K562 (cell line): ENCODE results near the gene POLDIP3. TPM values are rescaled to one million over a fixed set of nuclear protein-coding genes. Genes with fewer than 3 reads are reported as not detected.
"Not testable (repeated sequence)": the region's sequence is repeated elsewhere in the genome, so short reads cannot be mapped to it uniquely, and the experiment has no call there.

Source experiments
- ATAC-seq: fragments of 200-7000 bp; cut with Tn5 transposase; 3 replicates; pipeline ENCODE4 v1.9.1; 2020; ENCODE audit warnings: moderate library complexity
- BruUV-seq: library from RNA; stranded (reverse); fragments of 400-500 nt; replicated peaks from 2 replicates; lab custom pipeline; 2021; lab: Mats Ljungman, UMichigan
- CTCF ChIA-PET: fragments of 300-600 bp; formaldehyde crosslinking; extraction: SDS; loops from one replicate; lab custom pipeline; 2021; ENCODE audit warnings: low intra/inter-chr PET ratio; lab: Yijun Ruan, JAX
- POLR2A ChIA-PET: fragments of 300-600, 350-650 bp; sonication (Branson Sonifier 250); formaldehyde crosslinking; extraction: SDS; loops from one replicate; lab custom pipeline; 2021; ENCODE audit warnings: antibody characterized with exemption, inconsistent platforms; lab: Yijun Ruan, JAX
- DNase-seq, 4 experiments: peaks; one replicate each; pipeline versions ENCODE4 v3.0.0 to v3.0.0-alpha.2; 2011 to 2018; ENCODE audit warnings: low spot score in 3 of 4, mixed read lengths in 3 of 4; ENCODE audit errors: extremely low read depth in 1 of 4
- FAIRE-seq: peaks from 2 replicates; lab custom pipeline; 2011; peaks lifted over from hg19 to GRCh38; lab: Jason Lieb, UNC
- H2AFZ ChIP-seq: 2 replicates; pipeline ENCODE4 v1.6.0; 2011; ENCODE audit warnings: low read depth, low read length, control low read depth, inconsistent platforms
- H3K27ac ChIP-seq: fragments of 200-600 bp; 3 replicates; pipeline ENCODE4 v1.8.0; 2011; ENCODE audit warnings: low read depth, mild to moderate bottlenecking, control low read depth, inconsistent platforms, low read length, moderate library complexity, mixed read lengths; ENCODE audit errors: extremely low read depth
- H3K27me3 ChIP-seq, 2 experiments: fragments of 300-600 bp in 1 of 2; 2 replicates in 1 of 2; 3 replicates in 1 of 2; pipeline versions ENCODE4 v1.6.0 to v1.8.0; 2011; ENCODE audit warnings: inconsistent platforms in 2 of 2, low read length in 2 of 2, mild to moderate bottlenecking in 1 of 2, mixed read lengths in 1 of 2, moderate library complexity in 1 of 2; ENCODE audit not compliant: control insufficient read depth in 2 of 2, insufficient read depth in 2 of 2
- H3K36me3 ChIP-seq: fragments of 300-600 bp; 3 replicates; pipeline ENCODE4 v1.8.0; 2011; ENCODE audit warnings: mild to moderate bottlenecking, low read length, inconsistent platforms; ENCODE audit not compliant: control insufficient read depth, insufficient read depth
- H3K4me1 ChIP-seq, 2 experiments: fragments of 200-600 bp in 1 of 2; replicated peaks in 1 of 2; 2 replicates in 1 of 2; 3 replicates in 1 of 2; pipeline versions ENCODE4 v1.5.1 to v1.8.0; 2011; ENCODE audit warnings: inconsistent platforms in 2 of 2, low read length in 2 of 2, mild to moderate bottlenecking in 1 of 2, mixed read lengths in 1 of 2, moderate library complexity in 1 of 2; ENCODE audit not compliant: control insufficient read depth in 2 of 2, insufficient read depth in 2 of 2
- H3K4me2 ChIP-seq: 2 replicates; pipeline ENCODE4 v1.6.1; 2011; ENCODE audit warnings: low read length, control low read depth, inconsistent platforms, mixed read lengths; ENCODE audit not compliant: insufficient read depth
- H3K4me3 ChIP-seq: fragments of 200-600 bp; sonication (generic), shearing (Covaris generic); 2 replicates; pipeline ENCODE4 v1.5.1; 2016; ENCODE audit warnings: control low read depth, inconsistent platforms
- H3K79me2 ChIP-seq: fragments of 200-600 bp; 3 replicates; pipeline ENCODE4 v1.8.0; 2011; ENCODE audit warnings: low read length, inconsistent platforms; ENCODE audit not compliant: control insufficient read depth, insufficient read depth
- H3K9ac ChIP-seq, 2 experiments: 2 replicates each; pipeline versions ENCODE4 v1.6.0 to v1.6.1; 2011; ENCODE audit warnings: low read depth in 2 of 2, low read length in 2 of 2, control low read depth in 1 of 2, inconsistent platforms in 1 of 2, mild to moderate bottlenecking in 1 of 2, mixed read lengths in 1 of 2; ENCODE audit not compliant: insufficient read depth in 1 of 2
- H3K9me1 ChIP-seq: one replicate; pipeline ENCODE4 v1.6.0; 2011; ENCODE audit warnings: inconsistent platforms, mild to moderate bottlenecking, low read length, moderate library complexity; ENCODE audit not compliant: control insufficient read depth, insufficient read depth
- H3K9me3 ChIP-seq: replicated peaks from 2 replicates; pipeline ENCODE4 v1.5.1; 2011; ENCODE audit warnings: low read depth, low read length, inconsistent platforms; ENCODE audit not compliant: control insufficient read depth, insufficient read depth
- H4K20me1 ChIP-seq: replicated peaks from 2 replicates; pipeline ENCODE4 v1.6.1; 2011; ENCODE audit warnings: low read length, inconsistent platforms, mixed read lengths; ENCODE audit not compliant: control insufficient read depth, insufficient read depth
- CBX8 ChIP-seq: fragments of 200-600 bp; sonication (generic); IDR thresholded peaks from 2 replicates; pipeline ENCODE4 v1.6.1; 2012; ENCODE audit warnings: borderline replicate concordance, mixed run types, low read depth, mild to moderate bottlenecking, moderate library complexity, mixed read lengths, low read length, control low read depth, inconsistent platforms; ENCODE audit not compliant: poor library complexity, severe bottlenecking; ENCODE audit errors: extremely low read depth
- CREM ChIP-seq: IDR thresholded peaks from 2 replicates; pipeline ENCODE4 v1.6.1; 2014; ENCODE audit warnings: antibody characterized with exemption, low read depth
- DMBX1 ChIP-seq: fragments of 250-450 bp; sonication (Bioruptor Pico); IDR thresholded peaks from 2 replicates; pipeline ENCODE4 v1.8.0; 2022; ENCODE audit warnings: inconsistent platforms, mild to moderate bottlenecking, moderate library complexity, borderline replicate concordance
- KDM1A ChIP-seq, 2 experiments: fragments of 450-650 bp; IDR thresholded peaks; 2 replicates each; pipeline ENCODE4 v1.6.1; 2016; ENCODE audit warnings: mild to moderate bottlenecking in 2 of 2
- MEIS2 ChIP-seq: fragments of 450-650 bp; IDR thresholded peaks from 2 replicates; pipeline ENCODE4 v1.6.1; 2014; ENCODE audit warnings: mild to moderate bottlenecking; ENCODE audit not compliant: partially characterized antibody
- NFIC ChIP-seq: fragments of 450-650 bp; IDR thresholded peaks from 2 replicates; pipeline ENCODE4 v1.6.1; 2017; ENCODE audit warnings: mild to moderate bottlenecking, inconsistent platforms
- NRF1 ChIP-seq, 2 experiments: fragments of 450-650 bp; IDR thresholded peaks in 1 of 2; conservative IDR thresholded peaks in 1 of 2; 2 replicates each; pipeline ENCODE4 v1.6.1; 2014; ENCODE audit warnings: mild to moderate bottlenecking in 2 of 2
- TFAP4 ChIP-seq: sonication (generic); formaldehyde crosslinking; IDR thresholded peaks from 2 replicates; pipeline ENCODE4 v1.8.0; 2022; ENCODE audit warnings: missing genetic modification reagents, mild to moderate bottlenecking, moderate library complexity, borderline replicate concordance
- YY1 ChIP-seq, 3 experiments: IDR thresholded peaks; 2 replicates each; pipeline ENCODE4 v1.6.1; 2011; ENCODE audit warnings: low read length in 2 of 3, mild to moderate bottlenecking in 2 of 3, moderate library complexity in 2 of 3, borderline replicate concordance in 1 of 3, control low read depth in 1 of 3, low read depth in 1 of 3; ENCODE audit not compliant: insufficient read depth in 3 of 3, insufficient replicate concordance in 2 of 3, control insufficient read depth in 1 of 3, insufficient read length in 1 of 3; ENCODE audit errors: extremely low read depth in 1 of 3
- ZFX ChIP-seq: sonication (generic); formaldehyde crosslinking; IDR thresholded peaks from 2 replicates; pipeline ENCODE4 v1.8.0; 2022; ENCODE audit warnings: mild to moderate bottlenecking, missing genetic modification reagents, moderate library complexity
- ZNF263 ChIP-seq: sonication (generic); formaldehyde crosslinking; IDR thresholded peaks from 2 replicates; pipeline ENCODE4 v1.8.0; 2022; ENCODE audit warnings: mild to moderate bottlenecking, missing genetic modification reagents, borderline replicate concordance
- WGBS: fragments of 100-300 bp; shearing (Covaris generic); methylation state at CpG from one replicate; pipeline ENCODE4 v1.1.6; 2016; ENCODE audit warnings: low coverage, mixed read lengths; ENCODE audit not compliant: insufficient coverage; ENCODE audit errors: missing lambda C conversion rate; 5-methylcytosine and 5-hydroxymethylcytosine counted together
- in situ Hi-C: fragments of 300-500 bp; cut with MboI; formaldehyde crosslinking; loops from 4 replicates; pipeline ENCODE4 v1.15.0; 2018; ENCODE audit warnings: inconsistent platforms, mixed read lengths
- intact Hi-C: fragments of 100-400 bp; cut with micrococcal nuclease; formaldehyde crosslinking; loops from 2 replicates; pipeline ENCODE4 v1.14.2; 2022
- polyA plus RNA-seq, 8 experiments: library from polyadenylated mRNA; depleted of rRNA in 4 of 8; stranded (reverse) in 5 of 8; unstranded in 3 of 8; fragments of >200 nt; fragmentation: Nextera tagmentation in 2 of 8; fragmentation: Illumina TruSeq in 1 of 8; extraction: Ambion mirVana in 2 of 8; extraction: Trizol in 1 of 8; gene quantifications; 2 replicates each; pipeline versions ENCODE4 v1.2.1 to v1.2.3, GENCODE V29; 2011 to 2014; ENCODE audit warnings: inconsistent platforms in 1 of 8, missing spikeins in 1 of 8
- total RNA-seq, 7 experiments: library from RNA; depleted of rRNA in 6 of 7; stranded (reverse); fragments of >200 nt in 6 of 7; fragmentation: Illumina TruSeq in 2 of 7; extraction: Trizol in 2 of 7; gene quantifications; 2 replicates each; pipeline versions ENCODE4 v1.2.1 to v1.2.3, GENCODE V29; 2011 to 2021; ENCODE audit warnings: low replicate concordance in 1 of 7
- TF ChIP-seq, protein P1 (sequence below): sonication (generic); formaldehyde crosslinking; IDR thresholded peaks from 2 replicates; pipeline ENCODE4 v1.8.0; 2023; ENCODE audit warnings: mild to moderate bottlenecking, missing genetic modification reagents

Gene POLDIP3
- total and polyA plus RNA-seq, 9 of the 15 experiments (the other 6 are each of a cell fraction or from before 2014, with no cell fraction given), result 14.3 to 53.0 (median 26.3) TPM

- TF ChIP-seq CBX8 (no peak), MEIS2 (peak; percentile 34), ZNF263 (CRISPR knock-in tag) (no peak), KDM1A (IDR thresholded peaks at IDR 0.05) (peak; percentile 29 to 59; a peak in 3 of 4 replicates)
- TF ChIP-seq, protein P1, sequence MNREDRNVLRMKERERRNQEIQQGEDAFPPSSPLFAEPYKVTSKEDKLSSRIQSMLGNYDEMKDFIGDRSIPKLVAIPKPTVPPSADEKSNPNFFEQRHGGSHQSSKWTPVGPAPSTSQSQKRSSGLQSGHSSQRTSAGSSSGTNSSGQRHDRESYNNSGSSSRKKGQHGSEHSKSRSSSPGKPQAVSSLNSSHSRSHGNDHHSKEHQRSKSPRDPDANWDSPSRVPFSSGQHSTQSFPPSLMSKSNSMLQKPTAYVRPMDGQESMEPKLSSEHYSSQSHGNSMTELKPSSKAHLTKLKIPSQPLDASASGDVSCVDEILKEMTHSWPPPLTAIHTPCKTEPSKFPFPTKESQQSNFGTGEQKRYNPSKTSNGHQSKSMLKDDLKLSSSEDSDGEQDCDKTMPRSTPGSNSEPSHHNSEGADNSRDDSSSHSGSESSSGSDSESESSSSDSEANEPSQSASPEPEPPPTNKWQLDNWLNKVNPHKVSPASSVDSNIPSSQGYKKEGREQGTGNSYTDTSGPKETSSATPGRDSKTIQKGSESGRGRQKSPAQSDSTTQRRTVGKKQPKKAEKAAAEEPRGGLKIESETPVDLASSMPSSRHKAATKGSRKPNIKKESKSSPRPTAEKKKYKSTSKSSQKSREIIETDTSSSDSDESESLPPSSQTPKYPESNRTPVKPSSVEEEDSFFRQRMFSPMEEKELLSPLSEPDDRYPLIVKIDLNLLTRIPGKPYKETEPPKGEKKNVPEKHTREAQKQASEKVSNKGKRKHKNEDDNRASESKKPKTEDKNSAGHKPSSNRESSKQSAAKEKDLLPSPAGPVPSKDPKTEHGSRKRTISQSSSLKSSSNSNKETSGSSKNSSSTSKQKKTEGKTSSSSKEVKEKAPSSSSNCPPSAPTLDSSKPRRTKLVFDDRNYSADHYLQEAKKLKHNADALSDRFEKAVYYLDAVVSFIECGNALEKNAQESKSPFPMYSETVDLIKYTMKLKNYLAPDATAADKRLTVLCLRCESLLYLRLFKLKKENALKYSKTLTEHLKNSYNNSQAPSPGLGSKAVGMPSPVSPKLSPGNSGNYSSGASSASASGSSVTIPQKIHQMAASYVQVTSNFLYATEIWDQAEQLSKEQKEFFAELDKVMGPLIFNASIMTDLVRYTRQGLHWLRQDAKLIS, result no peak
Observed at GRCh38 chr22:42544686-42545085, 70.0 kb downstream of the POLDIP3 start (continued).

- TSS peak; percentile 55 for BruUV-seq
- FAIRE-seq, result peak; percentile 90
Observed at GRCh38 chr22:42539236-42539771, 75.4 kb downstream of the POLDIP3 start.

More at GRCh38 chr22:42539236-42539771, 75.4 kb downstream of the POLDIP3 start:
- H3K9ac ChIP-seq, H3K36me3 ChIP-seq, in situ Hi-C loops, CTCF ChIA-PET, H3K27me3 ChIP-seq, intact Hi-C loops, H3K9me1 ChIP-seq, H3K4me3 ChIP-seq, H3K9me3 ChIP-seq, H4K20me1 ChIP-seq, H3K79me2 ChIP-seq: not testable (repeated sequence)
- H2AFZ ChIP-seq, result peak overlapping the region; percentile 76
- ATAC-seq, result peak; percentile 93
- peak overlapping the region; percentile 18; the same call in 1 of the 2 replicates for H3K4me2 ChIP-seq
- peak in 1 of 4 experiments; percentile 33 for DNase-seq
- H3K27ac ChIP-seq, result peak overlapping the region; percentile 74; the same call in 2 of the 3 replicates
- 9% methylated on average over 4 of the region's 11 CpGs for WGBS
- peak; percentile 23; the same call in 1 of the 2 replicates for TF ChIP-seq DMBX1 (CRISPR knock-in tag)
- TF ChIP-seq ZFX (CRISPR knock-in tag), result peak; percentile 31; the same call in 1 of the 2 replicates
- TF ChIP-seq NFIC, result peak; percentile 42
- 0 out of 2 replicates have a peak, but pooled peaks have one; percentile 15 for TF ChIP-seq CREM
- peak; percentile 34 to 36; a peak in 2 of 4 replicates for TF ChIP-seq NRF1 (conservative IDR thresholded peaks at IDR 0.05 in 1 of 2, IDR thresholded peaks at IDR 0.05 in 1 of 2)
- peak in 1 of 3 experiments; percentile 50 for TF ChIP-seq YY1 (IDR thresholded peaks at IDR 0.05; ENCODE audit: borderline replicate concordance in 1 of 3, control insufficient read depth in 1 of 3, extremely low read depth in 1 of 3, insufficient read depth in 3 of 3, insufficient read length in 1 of 3, insufficient replicate concordance in 2 of 3, low read depth in 1 of 3, low read length in 2 of 3)
- TF ChIP-seq TFAP4 (CRISPR knock-in tag), result peak; percentile 84
- H3K4me1 ChIP-seq, result peaks cover 17% of the 10 kb centered on the region in 2 experiments; a peak in 4 of 5 replicates
- POLR2A ChIA-PET, result interaction anchor here (0.7 kb wide), 1 partner anchor 40 kb away, joined by 3 read pairs; no protein-coding TSS in a partner anchor
